Retina (tissue), 1 donor: Measurements from ENCODE around the gene GABPB1.

Experiments used
- DNase-seq: peaks from one replicate; pipeline ENCODE4 v3.0.0-alpha.2; 2016

The GABPB1 gene

GRCh38 chr15:50275091-50275490 lies 79.9 kb downstream of the GABPB1 start:
- DNase-seq: no peak

- DNase-seq: no peak
These were observed 87.4 kb downstream of the GABPB1 start for GRCh38 chr15:50267577-50267976.

DNA sequence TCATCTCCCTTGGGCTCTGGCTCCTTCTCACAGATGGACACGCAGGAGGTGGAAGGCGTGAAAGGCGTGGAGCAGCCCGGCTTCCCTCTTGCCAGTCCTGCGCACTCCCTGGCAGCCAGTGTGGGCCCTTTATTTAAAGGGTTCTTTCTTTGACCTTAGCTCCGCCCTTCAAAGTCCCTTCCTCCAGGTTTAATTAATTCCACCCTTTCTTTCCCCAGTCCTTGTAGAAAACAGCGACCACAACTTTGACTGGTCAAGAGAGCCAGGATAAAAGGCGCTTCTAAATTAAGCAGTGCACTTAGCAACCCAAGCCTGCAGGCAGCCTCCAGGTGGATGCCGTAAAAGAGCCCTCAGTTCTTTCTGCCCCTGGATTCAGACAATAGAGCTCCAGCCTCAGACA lies 89.4 kb downstream of the GABPB1 start, which contains the start of gene HDC:
HDC (minus strand) TSS at position 107 of the 400 bp plus-strand sequence; CDS start at position 4, 103 bp downstream.
- DNase-seq: peak; percentile 27

DNA sequence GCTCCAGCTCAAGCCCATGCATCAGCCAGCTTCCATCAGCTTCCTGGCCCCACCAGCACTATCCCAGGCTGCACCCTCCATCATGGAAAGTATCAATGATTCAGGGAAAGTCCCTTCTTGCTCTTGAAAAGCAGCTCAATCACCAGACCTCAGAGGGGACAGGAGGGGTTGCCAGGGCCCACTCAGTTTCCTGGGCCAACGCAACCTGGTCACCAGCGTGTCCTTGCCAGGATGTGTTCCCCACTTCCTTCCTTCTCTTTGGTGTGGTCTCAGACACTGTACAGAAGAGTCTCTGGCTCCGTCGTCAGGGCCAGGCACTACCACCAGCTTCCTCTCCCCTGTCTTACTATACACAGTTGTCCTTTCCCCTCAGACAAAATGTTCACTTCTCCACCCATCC lies 92.5 kb downstream of the GABPB1 start:
- DNase-seq: no peak

DNA sequence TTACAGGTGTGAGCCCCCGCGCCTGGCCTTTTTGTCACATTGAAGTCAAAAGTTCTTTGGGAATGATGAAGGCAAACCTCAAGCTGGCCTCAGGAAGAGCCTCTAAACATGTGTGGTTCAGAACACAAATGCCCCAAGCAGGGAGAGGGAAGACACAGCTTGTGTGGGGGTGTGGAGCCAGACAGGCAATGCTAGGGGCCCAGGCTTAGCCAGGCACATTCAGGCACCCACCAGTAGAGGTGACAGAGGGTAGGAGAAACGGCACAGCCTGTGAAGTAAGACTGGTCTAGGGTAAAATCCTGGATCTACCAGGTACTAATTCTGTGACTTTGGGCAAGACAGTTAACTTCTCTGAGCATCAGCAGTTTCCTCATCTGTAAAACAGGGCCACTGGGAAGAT lies 93.0 kb downstream of the GABPB1 start:
- no peak for DNase-seq

GRCh38 chr15:50260969-50261496 lies 94.0 kb downstream of the GABPB1 start:
- DNase-seq: no peak

- no peak for DNase-seq
These were observed 95.7 kb downstream of the GABPB1 start for GRCh38 chr15:50259276-50259675.

- DNase-seq: no peak
These were observed 97.1 kb downstream of the GABPB1 start for GRCh38 chr15:50257924-50258323.

- no peak for DNase-seq
These were observed 97.7 kb downstream of the GABPB1 start for GRCh38 chr15:50257332-50257731.

DNA sequence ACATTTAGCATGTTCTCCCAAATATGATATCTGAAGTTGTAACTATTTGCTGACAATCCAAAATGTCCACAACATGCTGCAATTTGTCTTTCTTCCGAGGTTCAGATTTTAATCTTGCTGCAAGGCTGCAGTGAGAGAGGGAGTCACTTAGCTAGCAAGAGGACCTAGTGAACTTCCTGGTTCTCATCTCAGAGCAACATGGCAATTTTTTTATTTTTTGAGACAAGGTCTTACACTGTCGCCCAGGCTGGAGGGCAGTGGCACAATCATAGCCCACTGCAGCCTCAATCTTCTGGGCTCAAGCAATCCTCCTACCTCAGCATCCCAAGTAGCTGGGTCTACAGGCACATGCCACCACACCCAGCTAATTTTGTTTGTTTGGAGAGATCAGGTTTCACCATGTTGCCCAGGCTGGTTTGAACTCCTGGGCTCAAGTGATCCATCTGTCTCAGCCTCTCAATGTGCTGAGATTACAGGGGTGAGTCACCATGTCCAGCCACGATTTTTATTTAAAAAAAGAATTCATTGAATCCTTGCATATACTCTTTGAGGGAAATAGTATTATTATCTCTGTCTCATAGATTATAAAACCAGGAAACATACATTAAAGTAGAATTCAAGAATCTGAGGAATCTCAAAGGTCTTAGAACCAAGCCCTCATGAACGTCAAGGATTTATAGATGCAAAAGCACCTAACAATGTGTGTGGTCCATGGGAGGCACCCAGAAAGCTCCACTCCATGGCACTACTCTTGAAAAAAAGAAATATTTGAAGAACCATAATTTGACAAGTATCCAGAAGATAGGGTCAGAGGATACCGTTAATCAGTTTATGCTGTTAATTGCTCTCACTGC lies 98.6 kb downstream of the GABPB1 start:
- no peak for DNase-seq

GRCh38 chr15:50252556-50252955 lies 102.4 kb downstream of the GABPB1 start:
- DNase-seq: no peak

DNA sequence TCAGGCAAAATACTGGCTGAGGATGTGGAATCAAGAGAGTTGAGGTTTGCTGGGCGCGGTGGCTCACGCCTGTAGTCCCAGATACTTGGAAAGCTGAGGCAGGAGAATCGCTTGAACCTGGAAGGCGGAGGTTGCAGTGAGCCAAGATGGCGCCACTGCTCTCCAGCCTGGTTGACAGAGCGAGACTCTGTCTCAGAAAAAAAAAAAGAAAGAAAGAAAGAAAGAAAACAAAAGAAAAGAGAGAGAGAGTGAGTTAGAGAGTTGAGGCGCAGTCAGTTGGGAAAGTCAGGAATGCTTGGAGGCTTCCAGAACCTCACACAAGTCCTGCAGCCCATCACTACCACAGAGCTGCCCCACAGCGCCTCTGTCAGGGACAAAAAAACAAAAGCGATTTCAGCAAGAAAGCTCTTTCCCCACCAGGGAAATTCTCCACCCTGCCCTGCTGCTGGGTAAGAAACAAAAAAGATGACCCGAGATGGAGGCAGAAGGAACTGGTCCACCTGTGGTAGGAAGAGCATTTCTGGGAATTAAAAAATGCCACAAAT lies 103.3 kb downstream of the GABPB1 start:
- DNase-seq: no peak

DNA sequence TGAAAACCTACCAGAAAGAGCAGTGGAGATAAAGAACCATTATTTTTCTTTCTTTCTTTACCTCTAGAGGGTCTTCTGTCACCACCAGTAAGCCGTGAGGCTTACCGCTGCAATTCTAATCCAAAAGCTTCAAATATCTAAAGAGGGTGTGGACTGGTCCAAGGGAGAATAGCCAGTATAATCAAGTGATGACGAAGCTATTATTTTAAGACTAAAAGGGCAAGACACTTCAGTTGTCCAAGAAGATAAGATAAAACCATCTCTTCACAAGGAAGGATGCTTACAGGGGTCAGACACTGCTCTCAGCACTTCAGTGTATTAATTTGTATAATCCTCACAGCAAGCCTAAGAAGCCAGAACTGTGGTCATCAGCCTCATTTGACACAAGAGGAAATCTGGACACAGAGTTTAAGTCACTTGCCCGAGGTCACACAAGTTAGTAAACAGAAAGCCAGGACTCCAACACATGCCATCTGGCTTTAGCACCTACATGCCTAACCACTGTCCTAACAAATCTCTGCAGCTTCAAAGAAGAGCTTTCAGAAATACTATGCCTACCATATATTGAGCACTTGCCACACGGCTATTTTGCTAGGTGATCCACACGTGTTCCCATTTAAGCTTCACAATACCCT lies 104.1 kb downstream of the GABPB1 start:
- DNase-seq: no peak

GRCh38 chr15:50249704-50250103 lies 105.3 kb downstream of the GABPB1 start:
- no peak for DNase-seq

DNA sequence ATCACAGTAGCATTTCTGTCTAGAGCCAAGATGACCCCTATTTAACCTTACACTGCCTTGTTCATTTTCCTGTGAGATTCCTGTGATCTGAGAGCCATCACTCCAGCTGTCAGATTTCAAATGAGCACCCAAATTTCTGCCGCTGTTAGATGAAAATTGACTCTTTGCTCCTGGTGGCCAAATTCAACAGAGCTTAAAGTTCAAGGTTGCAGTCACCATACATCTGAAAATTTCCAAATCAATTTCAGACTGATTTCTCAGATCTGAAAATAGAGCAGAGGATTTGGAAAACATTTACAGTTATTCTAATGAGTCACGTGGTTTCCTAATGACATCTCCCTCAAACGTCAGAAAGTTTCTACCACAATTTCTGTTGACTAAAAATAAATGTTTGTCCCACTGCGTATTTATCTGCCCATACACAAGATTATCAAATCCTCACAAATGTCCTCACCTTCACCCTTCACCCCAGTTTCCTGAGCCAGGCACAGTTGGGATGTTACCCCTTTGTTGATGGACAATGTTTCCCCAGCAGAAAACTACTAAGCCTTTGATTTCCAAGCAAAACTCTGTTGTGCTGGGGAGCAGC lies 105.9 kb downstream of the GABPB1 start:
- no peak for DNase-seq

- DNase-seq: no peak
These were observed 107.0 kb downstream of the GABPB1 start for GRCh38 chr15:50247819-50248655.

DNA sequence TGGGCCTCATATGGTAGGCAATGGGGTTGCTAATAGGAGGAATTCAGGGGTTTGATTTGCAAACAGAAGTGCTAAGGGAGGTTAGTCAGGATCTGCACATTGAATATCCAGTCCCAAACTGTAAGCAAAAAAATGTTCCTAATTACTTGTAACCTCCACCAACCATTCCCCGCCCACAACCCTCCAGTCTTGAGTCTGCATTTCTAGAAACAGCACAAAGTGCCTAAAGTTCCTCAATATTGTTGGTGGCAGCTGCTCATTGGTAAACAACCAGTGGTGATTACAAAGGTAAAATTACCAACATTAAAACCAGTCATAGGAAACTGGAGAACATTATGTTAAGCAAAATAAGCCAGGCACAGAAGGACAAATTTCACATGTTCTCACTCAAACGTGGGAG lies 108.4 kb downstream of the GABPB1 start:
- DNase-seq: no peak

GRCh38 chr15:50244959-50245624 lies 109.9 kb downstream of the GABPB1 start:
- no peak for DNase-seq

DNA sequence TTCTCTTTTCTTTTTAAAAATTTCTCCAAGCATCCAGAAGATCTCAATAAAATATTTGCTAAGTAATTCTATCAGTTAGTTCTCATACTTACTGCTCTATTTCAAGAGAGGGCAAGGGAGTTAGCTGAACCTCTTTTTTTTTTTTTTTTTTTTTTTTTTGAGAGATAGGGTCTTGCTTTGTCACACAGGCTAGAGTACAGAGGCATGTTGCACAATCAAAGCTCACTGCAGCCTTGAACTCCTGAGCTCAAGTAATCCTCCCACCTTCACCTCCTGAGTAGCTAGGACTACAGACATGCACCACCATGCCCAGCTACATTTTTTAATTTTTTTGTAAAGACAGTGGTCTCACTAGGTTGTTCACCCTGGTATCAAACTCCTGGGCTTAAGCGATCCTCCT lies 110.8 kb downstream of the GABPB1 start:
- no peak for DNase-seq

DNA sequence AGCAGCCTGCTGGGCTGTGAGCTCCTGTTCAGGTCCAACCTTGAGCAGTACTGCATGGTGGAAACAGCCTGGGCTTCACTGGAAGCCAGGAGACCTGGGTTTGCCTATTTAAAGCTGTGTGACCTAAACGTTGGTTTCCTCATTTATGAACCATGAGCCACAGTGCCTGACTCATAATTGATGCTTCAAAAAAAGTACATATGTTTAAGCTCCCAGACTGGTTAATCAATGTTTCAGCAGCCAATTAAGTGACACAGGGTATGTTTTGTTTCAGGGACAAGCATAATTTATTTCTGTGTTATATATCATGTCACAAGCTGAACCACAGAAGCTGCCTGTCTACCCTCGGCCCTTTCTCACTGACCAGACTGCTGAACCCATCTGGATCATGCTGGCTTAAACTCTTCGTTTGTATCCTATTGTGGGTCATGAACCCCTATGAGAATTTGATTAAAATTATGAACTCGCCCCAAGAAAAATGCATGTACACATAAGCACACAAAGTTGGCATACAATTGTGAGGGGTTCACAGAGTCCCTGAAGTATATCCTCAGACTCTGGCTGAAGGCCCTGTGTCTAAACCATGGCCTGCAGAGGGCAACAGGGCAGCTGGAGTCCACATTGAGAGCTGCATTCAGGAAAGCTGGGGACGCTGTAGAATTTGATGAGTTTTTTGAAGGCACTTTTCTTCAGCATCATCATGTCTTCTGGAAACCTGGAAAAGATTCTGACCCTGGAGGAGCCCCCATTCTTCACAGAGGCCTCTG lies 113.1 kb downstream of the GABPB1 start:
- no peak for DNase-seq

GRCh38 chr15:50238255-50238654 lies 116.7 kb downstream of the GABPB1 start:
- DNase-seq: no peak
